HG02623 (cell line): ENCODE data around the gene NOL4L.

ENCODE experiments used
- ATAC-seq: cut with Tn5 transposase; IDR thresholded peaks from one replicate; pipeline ENCODE4 v1.9.1; 2021; ENCODE audit warnings: moderate library complexity; ENCODE audit not compliant: unreplicated experiment

NOL4L gene

DNA sequence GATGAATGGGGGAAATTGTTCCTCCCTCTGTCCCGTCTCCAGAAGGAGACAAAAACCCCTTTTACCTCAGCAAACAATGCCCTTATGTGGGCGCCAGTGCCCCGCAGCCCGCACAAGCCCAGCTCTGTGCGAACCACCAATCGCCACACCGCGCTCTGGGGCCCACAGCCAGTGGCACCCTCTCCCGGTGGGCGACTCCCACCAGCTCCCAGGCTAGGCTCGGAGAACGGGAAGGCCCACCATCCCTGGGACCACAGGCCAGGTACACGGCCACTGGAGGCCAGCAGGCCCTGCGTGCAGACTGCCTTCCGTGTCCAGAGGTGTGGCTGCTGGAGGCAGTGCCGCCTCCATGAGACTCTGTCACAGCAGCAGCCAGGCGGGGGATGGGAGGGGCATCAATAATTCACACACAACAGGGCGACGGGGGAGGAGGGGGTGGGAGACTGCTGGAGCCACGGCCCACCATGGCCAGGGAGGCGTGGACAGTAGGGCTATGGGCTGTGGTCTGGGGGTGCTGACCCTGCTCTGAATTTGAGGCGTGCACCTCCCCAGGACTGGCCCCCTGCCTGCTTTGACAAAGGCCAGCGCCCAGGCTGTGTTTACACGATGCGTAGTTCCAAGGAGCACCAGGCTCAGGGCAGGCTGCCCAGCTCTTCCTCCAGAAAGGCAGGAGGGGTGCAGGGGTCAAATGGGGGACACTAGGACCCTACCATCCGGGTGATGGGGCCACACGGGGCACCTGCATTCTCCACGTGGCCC lies 121.3 kb downstream of the NOL4L start:
- ATAC-seq, result no peak

DNA sequence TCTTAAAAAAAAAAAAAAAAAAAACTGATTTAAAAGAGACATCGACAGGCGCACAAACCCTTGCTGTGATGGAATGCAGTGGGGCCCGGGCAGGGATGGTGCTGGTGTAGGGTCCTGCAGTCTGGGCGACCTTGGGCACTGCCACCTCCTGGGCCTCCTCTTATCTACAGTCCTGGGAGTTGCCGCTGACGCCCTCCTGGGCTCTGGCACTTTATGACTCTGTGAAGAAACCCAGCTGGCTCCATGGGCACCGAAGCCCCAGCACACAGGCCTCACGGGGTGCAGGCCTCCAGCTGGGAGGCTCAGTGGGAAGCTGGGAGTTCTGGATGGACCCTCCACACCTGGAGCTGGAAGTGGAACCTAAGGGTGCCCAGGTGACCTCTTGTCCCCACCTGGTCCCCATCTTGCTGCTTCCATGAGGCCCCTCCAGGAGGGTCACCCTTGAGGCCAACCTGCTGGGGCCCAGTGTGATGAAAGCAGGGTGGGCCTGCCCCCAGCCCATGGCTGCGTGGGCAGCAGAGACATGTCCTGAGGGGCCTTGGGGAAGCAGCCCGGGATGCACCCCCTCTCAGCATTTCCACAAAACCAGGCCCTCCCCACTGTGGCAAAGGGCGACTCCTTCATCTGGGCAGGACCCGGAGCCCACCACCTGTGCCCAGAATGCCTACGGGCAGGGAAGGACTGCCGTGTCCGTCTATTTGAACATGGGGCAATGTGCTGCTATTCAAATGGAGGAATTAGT lies 122.1 kb downstream of the NOL4L start:
- no peak for ATAC-seq

DNA sequence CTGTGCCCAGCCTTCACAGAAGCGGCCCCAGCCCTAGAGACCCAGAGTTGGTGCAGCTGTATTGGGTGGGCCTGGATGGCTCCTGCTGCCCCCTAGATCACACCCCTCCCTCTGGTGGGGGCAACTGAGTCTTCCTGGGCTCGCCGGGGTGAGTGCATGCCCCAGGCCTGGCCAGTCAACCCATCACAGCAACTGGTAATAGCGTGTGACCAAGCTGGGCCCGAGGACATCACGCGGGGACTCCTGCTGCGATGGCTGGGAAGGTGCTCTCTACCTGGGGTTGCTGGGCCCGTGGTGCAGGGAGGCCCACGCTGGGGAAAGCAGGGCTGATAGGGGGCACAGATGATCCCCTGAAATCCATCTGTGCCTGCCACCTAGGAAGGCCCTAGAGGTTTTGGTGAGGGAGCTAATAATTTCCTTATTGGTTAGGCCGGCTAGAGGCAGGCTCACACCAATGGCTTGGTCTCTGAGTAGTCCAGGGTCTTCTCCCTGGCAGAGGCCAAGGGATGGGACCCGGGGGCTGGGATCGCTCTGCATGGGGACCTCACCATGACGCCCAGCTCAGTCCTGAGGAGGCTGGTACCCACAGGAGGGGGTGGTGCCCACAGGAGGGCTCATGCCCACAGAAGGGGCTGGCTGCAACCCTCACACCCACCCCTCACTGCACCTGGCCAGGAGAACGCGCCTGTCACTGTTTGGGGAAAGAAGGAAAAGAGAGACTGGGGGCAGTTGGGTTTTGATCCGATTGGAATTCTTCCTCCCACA lies 123.1 kb downstream of the NOL4L start:
- no peak for ATAC-seq

DNA sequence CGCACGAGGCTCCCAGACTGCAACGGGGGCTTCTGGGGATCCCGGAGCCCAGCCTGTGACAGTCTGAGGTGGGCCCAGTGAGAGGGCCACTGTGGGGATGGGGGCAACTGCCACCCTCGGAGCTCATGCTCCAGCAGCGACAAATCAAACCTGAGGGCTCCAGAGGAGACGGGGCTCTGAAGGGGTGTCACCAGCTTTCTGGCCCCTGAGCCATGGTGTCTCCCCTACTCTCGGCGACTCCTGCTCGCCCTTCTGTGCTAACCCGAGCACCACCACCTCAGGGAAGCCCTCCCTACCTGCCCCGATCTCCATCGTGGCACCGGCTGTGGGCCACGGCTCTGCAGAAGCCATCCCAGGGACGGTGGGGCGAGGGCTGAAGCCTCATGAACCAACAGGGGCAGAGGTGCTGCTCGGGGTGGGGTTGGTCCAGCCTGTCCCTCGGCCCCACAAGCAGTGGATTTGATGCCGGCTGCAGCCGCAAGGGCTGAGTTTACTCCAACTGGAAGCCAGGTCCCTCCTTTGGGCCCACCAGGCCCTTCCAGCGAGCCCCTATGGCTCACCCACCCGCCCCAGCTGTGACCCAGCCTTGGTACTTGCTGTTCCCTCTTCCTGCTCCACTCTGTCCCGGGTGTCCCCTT lies 124.3 kb downstream of the NOL4L start:
- no peak for ATAC-seq

DNA sequence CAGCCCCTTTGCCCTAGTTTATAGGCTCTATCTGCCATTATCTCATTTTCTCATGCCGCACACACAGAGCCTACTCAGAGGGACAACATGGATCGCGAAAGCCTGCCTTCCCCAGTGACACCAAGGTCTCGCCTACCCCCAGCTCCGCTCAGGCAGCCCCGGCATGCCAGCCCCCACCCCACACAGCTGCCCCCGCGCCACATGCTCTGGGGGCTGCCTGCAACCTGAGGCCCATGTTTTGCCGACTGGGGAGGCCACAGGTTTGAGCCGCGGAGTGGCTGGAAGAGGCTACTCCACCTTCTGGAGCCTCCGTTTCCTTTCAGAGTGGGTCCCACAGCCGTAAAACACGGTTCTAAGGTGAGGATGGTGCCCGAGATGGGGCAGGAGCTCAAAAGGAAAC lies 124.9 kb downstream of the NOL4L start:
- no peak for ATAC-seq

DNA sequence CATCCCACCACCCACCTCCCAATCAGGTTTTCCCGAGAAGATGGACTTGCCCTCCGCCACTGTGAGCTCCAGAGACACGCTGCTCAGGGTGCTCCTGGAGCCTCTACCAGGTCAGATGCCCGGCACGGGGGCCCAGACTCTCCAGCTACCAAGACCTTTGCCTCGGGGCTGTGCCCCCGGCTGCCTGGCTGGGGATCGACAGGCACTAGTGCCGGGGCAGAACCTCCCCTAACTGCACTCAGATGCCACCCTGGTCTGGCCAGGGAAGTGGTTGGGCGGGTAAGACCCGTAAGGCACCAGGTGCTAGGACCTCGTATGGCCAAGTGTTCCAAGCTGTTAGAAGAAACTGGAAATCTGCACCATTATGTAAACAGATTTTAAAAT lies 126.3 kb downstream of the NOL4L start:
- ATAC-seq, result no peak

DNA sequence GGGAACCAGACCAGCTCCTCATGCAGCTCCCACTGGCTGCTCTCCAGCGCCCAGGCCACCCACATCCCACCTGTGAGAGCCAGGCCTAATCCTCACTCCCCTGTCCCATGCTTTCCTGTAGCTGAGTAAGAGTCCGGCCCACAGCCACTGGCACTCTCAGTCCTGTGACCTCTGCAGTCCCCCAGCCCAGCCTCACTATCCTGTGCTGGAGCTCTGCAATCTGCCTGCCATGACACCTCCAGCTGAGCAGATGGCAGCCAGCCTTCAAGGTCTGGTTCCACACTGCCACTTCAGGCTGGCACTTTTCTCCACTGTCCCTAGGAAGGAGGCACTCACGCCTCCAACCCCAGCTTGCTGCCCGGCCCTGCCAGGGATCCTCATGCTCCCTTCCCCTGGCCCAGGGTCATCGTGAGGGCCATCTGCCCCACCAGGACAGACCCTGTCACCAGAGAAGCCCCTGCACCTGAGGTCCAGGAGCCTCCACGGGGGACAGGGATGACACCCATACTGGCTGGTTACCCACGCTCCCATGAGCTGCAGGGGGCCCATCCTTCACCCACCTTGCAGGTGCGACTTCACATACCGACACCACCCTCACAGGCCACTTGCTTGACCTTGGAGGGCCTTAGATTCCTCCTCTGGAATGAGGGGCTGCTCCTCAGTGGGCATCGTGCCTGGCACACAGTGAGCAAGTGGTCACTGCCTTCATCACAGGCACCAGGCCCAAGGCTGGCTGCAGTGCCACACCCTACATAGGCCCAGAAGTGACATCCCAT lies 126.9 kb downstream of the NOL4L start:
- no peak for ATAC-seq

DNA sequence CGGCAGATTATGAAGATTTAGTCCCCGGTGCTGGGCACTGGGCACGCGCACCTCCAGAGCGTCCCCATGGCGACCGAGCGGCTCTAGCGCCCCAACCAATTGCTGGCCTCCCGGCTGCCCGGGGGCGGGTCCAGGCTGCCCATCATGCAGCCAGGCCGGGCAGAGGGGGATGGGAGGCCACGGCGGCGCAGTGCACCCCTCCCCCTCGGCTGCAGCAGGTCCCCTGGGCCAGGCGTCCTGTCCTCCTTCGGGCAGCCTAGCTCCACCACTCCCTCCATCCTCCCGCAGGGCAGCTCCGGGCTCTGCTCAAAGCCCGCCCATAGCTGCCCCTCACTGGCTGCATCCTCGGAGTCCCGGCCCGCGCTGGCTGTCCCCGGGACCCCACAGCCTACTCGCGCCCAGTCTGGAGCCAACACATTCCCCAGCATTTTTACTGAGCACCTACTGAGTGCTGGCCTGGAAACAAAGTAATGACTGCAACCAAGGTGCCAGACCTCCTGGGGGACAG lies 127.6 kb downstream of the NOL4L start:
- ATAC-seq, result no peak

DNA sequence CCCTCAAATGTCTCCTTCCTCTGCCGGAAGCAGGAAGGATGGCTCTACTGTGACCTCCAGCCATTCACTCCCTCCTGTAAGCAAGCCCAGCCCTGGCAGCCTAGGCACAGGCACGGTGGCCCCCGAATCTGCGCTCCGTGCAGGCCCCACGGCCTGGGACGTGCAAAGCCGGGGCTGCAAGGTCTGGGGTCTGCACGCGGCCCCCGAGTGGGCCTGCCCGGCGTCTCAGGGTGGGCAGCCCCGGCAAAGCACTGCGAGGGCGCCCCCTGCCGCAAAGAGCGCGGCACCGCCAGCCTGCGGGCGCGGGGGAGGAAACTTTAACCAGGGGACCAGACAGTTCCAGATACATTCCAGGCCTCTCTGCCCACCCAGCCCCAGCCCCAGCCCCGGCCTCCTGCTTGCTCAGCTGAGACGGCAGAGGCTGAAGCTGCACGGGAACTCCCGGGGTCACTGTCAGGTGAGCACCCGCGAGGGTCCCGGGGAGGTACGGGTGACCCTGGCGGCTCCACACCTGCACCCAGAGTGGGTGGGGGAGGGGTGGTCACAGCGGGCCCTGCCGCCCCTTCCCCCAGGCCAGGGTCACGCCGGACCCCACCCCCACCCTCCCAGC lies 128.2 kb downstream of the NOL4L start:
- no peak for ATAC-seq

DNA sequence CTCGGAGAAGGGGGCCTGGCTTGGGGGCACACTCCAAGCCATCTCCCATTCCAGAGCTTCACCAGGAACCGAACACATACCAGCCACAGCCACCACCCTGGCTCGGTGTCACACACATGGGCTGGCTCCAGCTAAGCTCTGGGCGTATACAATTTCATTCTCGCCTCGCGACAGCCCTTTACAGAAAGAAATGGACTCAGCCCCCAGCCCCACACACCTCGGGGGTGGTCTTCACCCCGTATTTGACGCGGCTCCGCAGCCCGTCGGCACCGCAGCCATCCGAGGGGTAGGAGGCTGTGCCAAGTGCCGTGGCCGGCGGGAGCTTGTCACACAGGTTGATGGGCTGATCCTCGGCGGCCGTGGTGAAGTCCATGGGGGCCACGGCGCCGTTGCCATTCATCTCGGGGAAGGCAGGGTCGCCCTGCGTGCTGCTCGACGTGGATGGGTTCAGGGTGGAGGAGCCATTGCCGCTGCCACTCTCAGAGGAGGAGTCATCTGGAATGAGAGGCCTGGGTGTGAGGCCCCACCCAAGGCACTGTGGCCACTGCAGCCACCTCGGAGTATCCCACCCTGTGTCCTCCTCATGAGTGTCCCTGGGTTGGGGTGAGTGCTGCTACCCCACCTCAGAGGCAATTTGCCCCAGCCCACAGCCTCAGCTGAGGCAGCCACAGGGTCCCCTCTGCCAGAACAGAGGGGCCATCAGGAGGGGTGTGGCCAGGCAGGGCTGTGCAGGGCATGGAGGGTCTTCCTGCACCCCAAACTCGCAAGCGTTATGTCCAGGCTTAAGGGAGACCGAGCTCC lies 129.0 kb downstream of the NOL4L start:
- ATAC-seq, result no peak

DNA sequence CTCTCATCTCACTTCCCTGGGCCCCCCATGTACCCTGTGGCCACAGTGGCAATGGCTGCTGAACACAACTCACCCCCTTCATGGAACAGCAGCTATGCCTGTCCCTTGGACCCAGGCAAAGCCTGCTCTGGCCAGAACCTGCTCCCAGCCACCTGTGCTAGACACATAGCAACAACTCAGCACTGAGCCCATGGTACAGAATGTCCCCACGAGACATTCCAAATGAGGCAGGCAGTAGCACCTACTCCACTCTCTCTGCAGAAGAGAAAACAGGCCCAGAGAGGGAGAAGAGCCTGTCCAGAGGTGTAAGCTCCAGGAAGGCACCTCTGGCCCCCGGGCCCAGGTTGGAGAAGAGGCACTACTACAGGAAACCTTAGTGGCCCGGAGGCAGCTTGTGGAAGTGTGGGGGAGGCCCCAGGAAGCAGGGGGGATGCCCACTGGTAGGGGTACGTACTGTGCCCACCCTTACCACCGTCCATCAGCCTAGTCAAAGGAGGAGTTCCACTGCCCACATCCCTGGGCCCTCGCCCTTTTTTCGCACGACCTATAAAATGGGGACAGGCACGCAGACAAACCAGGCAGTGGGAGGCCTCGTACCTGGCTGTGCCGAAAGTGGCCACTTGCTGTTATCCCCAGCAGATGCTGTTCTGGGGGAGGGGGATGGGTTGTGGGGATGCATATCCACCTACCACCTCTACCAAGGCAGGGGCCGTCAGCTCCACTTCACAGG lies 129.8 kb downstream of the NOL4L start:
- no peak for ATAC-seq

DNA sequence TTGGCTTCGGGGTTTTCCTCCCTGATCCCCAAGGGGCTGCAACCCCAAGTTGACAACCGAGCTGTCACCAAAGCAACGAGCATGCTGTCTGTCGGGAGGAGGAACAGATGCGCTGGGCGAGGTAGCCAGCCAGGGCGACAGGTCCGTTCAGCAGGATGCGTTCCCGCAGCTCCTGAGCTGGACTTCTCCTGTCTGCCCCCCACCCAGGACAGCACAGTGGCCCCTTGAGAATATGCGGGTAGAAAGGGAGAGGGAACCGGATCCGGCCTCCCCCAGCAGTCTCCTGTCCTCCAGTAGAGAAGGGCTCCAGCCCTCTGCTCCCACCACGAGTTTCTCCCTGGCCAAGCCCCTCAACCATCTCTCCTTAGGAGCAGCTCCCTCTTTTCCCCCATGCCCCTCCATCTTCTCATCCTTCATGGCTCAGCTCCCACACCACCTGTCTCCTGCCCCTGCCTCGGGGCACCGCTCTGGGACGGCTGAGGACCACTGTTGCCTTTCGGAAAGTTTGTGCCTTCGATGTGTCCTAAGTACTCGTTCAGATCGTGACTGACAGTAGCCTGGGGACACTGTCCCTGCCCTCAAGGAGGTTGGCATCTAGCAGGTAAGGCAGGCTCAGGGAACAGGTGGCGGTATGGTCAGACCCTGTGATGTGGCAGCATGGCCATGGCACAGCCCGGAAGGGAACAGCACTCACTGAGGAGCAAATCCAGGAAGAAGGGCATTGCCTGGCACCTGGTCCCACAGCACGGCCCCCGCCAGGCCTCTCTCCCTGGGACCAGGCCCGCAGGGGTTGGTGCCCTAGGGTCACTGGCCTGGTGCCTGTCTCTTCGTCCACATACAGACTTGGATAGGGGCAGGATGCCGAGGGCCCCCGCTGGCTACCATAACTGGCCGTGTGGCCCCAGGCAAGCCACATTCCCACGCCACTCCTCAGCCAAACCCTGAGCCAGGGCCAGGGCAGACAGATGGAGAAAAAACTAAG lies 130.7 kb downstream of the NOL4L start:
- no peak for ATAC-seq

DNA sequence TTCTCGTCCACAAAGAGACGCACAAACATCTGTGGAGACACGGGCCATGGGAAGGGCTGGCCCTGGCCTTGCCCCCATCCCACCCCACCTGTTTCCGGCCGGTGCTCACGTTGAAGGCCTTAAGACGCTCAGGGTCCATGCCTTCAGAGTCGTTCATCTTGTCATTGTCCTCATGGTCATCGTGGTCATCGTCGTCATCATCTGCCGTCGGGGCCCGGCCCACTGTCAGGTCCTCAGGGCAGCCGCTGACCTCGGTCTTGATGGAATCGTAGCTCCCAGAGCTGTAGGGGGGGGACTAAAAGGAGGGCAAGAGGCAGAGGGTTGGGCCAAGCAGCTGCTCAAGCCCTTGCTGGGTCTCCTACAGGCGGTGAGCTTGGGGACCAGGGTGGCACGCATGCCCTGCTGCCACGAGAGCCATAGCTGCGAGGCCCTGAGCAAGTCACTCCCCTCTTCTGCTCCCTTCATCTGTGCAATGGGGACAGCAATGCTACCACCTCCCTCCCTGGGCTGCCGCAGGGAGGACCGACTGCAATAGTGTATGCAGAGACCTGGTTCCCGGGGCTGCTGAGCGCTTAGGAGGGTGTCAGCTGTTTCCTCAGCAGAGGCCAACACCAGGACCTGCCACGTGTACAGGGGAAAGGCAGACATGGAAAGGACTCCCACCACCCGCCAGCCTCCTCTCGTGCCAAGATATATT lies 131.5 kb downstream of the NOL4L start:
- no peak for ATAC-seq

DNA sequence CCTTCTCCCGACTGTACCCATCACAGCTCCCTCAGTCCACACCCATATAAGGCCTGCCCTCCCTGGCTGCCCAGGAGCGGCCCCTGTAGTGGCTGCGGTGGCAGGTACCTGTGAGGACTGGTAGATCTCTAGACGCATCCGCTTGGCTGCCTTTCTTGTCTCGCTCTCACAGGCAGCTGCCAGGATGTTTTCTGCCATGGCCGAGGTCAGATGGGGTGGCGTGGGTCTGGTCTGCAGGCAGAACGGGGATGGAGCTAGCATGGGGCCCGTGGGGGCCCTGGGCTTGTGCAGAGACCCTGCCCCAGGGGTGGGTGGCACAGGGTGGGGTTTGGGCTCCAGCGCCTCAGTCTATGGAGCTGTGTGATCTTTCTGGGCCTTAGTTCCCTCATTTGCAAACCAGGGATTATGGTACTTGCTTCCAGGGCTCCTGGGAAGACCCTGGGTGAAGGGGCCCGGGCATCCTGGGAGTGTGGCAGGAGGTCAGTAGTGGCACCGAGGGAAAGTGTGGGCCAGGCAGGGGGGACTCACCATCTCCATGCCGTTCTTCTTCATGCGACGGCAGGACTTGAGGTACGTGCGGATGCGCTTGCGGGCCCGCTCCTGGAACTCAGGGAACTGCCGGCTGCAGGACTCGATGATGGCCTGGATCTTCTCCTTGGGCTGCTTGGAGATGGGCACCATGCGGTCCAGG lies 132.2 kb downstream of the NOL4L start:
- no peak for ATAC-seq

DNA sequence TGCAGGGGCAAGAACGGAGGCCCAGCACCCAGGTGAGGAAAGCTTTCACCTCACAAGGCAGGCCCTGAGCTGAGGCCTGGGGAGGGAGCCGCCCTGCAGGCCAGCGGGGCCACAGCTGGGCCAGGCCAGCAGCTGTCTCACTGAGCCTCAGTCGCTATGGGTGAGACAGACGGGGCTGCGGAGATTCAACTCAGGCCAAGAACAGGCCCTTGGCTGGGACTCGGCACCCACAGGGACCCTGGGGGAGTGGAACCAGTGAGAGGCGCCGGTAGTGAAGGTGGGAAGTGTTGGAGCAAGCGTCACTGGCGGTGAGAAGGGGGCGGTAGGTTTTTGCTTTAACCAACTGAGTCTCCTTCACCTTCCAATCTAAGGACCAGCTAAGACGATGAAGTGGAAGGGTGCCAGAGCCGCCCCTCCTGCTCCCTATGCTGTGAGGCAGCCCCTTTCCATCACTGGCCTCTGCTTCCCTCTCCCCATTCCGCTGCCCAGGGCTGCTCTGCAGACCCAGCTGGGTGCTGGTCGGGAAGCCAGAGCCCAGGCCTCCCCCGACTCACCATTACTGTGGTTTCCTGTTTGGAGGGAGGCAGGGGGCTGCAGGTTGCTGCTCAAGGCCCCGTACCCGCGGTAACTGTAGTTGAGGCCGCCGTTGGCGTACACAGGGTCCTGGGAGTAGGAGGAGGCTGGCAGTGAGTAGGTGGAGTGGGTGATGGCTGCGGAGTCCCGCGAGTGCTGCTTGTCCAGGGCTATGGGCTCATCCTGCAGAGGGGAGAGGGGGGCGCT lies 133.3 kb downstream of the NOL4L start:
- ATAC-seq, result no peak
